Measurements from ENCODE around the gene CD70.
"Not testable (repeated sequence)": the region's sequence is repeated elsewhere in the genome, so short reads cannot be mapped to it uniquely, and the experiment has no call there.

Gene CD70

DNA sequence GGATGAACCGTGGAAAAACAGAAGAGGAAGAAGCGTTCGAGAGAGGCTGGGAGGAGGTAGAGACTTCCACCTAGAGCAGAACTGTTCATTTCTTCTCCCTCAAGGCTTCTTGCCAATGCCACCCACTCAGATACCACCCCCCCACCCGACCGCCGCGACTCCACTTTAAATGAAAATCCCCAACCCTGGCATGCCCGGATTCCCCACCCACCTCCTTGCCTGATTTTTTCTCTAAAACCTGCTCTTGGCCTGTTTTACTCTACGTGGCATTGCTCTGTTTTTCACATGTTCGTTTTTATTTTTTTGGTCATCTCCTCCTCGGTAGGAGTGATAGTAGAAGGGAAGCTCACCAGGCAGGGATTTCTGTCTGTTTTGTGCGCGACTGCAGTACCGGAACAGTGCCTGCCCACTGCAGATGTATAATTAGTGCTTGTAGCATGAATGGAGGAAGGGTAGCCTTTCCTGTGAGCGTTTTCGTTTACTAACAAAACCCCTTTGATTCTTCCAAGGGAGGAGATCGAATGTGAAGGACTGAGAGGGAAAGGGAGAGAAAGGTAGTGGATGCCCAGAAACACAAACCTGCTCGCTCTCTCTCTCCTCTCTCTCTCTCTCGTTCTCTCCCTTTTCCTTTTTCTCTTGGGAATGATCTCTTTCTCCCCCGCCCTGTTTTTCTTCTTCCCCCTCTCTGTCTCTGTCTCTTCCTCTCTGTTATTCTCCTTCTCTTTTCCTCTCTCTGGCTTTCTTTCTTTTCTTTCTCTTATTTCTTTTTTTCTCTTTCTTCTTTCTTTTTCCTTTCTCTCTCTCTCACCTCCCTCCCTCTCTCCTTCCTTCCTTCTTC, 2.2 kb downstream of the CD70 start:
- no peak for DNase-seq (ENCODE audit: low spot score in 2 of 2)
- Histone ChIP-seq H3K9me3 (no peaks in the 10 kb centered on the region), H3K4me3 (peak overlapping the region; percentile 59)

DNA sequence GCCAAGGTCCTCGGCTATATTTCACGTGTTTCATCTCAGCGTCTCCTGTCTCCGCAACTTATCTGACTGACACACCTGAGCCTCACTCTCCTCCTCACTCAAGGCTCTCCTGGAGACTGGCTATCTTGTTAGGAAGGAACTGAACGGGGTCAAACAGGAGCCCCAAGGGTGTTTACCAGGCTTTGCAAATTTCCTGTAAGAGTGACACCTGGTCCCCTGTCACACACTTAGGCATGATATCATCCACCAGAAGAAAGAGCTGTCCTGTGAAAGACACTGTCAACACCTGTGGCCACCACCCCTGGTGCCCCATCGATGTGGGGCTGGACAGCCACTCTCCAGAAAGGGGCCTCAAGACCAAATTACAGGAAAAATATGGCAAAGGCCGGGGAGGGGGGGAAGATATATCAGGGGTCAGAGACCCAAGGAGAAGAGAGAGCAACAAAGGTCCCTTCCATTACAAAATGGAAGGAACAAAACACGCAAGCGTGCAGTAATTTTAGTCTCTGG, 2.9 kb downstream of the CD70 start:
- DNase-seq (ENCODE audit: low spot score in 2 of 2) = no peak
- Histone ChIP-seq H3K27me3 (ENCODE audit: low read depth) (no peaks in the 10 kb centered on the region), H3K4me3 (peak overlapping the region; percentile 59), H3K4me1 (peaks cover 14% of the 10 kb centered on the region), H3K9me3 (no peaks in the 10 kb centered on the region), H3K36me3 (replicated peaks) (peaks cover 11% of the 10 kb centered on the region)
- in situ Hi-C loops (cut with MboI; ENCODE audit: low sequenced_read_pairs) = no loop called here

More for the DNA sequence above, 2.2 kb downstream of the CD70 start:
- no peaks in the 10 kb centered on the region for H3K27me3 ChIP-seq (ENCODE audit: low read depth)
- in situ Hi-C loops (cut with MboI; ENCODE audit: low sequenced_read_pairs) = no loop called here
- H3K36me3 ChIP-seq (replicated peaks) = peaks cover 9% of the 10 kb centered on the region; the same call in 1 of the 2 replicates
- peaks cover 14% of the 10 kb centered on the region for H3K4me1 ChIP-seq

DNA sequence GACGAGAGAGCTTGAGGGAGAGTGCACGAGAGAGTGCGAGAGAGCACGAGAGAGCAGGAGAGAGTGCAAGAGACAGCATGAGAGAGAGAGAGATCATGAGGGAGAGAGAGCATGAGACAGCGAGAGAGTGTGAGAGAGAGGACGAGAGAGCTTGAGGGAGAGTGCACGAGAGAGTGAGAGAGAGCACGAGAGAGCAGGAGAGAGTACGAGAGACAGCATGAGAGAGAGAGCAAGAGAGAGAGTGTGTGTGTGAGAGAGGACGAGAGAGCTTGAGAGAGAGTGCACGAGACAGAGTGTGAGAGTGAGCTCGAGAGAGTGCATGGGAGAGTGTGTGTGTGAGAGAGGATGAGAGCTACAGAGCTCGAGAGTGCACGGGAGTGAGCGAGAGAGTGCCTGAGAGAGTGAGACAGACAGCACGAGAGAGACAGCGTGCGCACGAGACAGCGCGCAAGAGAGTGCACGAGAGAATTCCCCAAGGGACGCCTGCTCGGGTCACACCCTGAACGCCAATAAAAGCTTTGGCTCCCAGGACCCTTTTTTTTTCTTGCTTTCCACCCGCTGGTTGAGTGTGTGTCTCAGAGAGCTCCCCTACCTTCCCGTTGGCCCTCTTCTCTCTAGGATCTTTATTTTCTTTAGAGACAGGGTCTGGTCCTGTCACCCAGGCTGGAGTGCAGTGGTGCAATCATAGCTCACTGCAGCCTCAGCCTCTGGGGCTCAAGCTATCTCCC, 3.7 kb downstream of the CD70 start:
- in situ Hi-C loops (cut with MboI; ENCODE audit: low sequenced_read_pairs) = no loop called here
- Histone ChIP-seq H3K9me3 (no peaks in the 10 kb centered on the region), H3K36me3 (replicated peaks) (peaks cover 13% of the 10 kb centered on the region), H3K4me3 (no peak overlapping the region), H3K4me1 (peaks cover 14% of the 10 kb centered on the region), H3K27me3 (ENCODE audit: low read depth) (no peaks in the 10 kb centered on the region)
- DNase-seq (ENCODE audit: low spot score in 2 of 2) = peak; percentile 46 to 65

DNA sequence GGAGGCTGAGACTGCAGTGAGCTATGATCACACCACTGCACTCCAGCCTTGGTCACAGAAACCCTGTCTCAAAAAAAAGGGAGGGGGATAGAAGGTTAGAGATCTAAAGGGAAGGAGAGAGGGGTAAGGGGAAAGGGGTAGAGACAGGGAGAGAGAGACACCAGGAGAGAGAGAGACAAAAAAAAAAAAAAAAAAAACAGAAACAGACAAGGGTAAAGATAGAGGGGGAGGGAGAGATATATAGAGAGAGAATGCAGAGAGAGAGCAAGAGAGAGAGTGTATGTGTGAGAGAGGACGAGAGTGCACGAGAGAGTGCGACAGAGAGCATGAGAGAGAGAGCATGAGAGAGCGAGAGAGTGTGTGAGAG, 4.2 kb downstream of the CD70 start:
- peaks cover 14% of the 10 kb centered on the region for H3K4me1 ChIP-seq
- no peaks in the 10 kb centered on the region for H3K9me3 ChIP-seq
- in situ Hi-C loops (cut with MboI; ENCODE audit: low sequenced_read_pairs) = no loop called here
- no peaks in the 10 kb centered on the region for H3K27me3 ChIP-seq (ENCODE audit: low read depth)
- no peak overlapping the region for H3K4me3 ChIP-seq
- no peak for DNase-seq (ENCODE audit: low spot score in 2 of 2)
- H3K36me3 ChIP-seq (replicated peaks) = peaks cover 13% of the 10 kb centered on the region

DNA sequence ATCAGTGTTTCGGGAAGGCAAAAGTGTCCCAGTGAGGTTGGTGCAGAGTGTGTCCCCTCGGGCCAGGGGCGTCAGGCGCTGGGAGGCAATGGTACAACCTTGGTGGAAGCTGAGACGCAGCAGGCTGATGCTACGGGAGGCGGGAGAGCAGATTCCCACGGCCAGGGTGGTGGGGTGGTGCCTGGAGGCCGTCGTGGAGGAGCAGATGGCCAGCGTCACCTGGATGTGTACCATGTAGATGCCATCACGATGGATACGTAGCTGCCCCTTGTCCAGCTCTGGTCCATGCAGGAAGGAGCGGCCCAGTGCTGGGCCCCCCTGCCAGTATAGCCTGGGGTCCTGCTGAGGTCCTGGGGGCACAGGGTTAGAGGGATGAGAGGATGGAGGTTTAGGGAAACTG, 4.9 kb downstream of the CD70 start:
- H3K9me3 ChIP-seq = no peaks in the 10 kb centered on the region
- in situ Hi-C loops (cut with MboI; ENCODE audit: low sequenced_read_pairs) = no loop called here
- no peaks in the 10 kb centered on the region for H3K27me3 ChIP-seq (ENCODE audit: low read depth)

DNA sequence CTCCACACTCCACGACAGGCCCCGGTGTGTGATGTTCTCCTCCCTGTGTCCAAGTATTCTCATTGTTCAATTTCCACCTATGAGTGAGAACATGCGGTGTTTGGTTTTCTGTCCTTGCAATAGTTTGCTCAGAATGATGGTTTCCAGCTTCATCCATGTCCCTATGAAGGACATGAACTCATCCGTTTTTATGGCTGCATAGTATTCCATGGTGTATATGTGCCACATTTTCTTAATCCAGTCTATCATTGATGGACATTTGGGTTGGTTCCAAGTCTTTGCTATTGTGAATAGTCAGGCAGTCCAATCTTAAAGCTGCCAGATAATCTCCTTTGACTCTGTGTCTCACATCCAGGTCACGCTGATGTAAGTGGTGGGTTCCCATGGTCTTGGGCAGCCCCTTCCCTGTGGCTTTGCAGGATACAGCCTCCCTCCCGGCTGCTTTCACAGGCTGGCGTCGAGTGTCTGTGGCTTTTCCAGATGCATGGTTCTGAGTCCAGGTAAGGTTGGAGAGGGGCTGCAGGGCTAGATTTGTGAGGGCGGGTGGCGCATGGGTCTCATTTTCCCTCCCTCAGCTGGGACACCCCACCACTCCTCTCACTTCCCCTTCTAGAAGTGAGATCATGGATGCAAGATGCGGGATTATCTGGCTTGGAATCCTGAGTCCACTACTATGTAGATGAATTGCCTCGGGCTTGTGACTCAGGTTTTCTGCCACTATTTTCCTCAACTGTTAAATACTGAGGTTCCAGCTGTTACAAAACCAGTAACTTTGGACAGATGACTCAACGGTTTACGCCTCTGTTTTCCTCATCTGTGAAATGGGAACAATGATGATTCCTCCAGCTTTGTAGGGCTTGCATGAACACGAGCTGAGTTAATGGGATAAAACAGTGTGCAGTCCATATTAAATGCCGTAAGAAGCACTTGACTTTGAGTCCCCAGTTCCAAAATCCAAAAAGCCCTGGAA, 8.2 kb downstream of the CD70 start:
- H3K27me3 ChIP-seq (ENCODE audit: low read depth); H3K4me3 ChIP-seq; H3K9me3 ChIP-seq; H3K4me1 ChIP-seq; in situ Hi-C loops (cut with MboI; ENCODE audit: low sequenced_read_pairs); DNase-seq (ENCODE audit: low spot score in 2 of 2): not testable (repeated sequence)
- peaks cover 13% of the 10 kb centered on the region for H3K36me3 ChIP-seq (replicated peaks)

More for the DNA sequence above, 4.9 kb downstream of the CD70 start:
- Histone ChIP-seq H3K4me3 (no peak overlapping the region), H3K4me1 (peaks cover 14% of the 10 kb centered on the region), H3K36me3 (replicated peaks) (peaks cover 13% of the 10 kb centered on the region)
- DNase-seq (ENCODE audit: low spot score in 2 of 2) = no peak

DNA sequence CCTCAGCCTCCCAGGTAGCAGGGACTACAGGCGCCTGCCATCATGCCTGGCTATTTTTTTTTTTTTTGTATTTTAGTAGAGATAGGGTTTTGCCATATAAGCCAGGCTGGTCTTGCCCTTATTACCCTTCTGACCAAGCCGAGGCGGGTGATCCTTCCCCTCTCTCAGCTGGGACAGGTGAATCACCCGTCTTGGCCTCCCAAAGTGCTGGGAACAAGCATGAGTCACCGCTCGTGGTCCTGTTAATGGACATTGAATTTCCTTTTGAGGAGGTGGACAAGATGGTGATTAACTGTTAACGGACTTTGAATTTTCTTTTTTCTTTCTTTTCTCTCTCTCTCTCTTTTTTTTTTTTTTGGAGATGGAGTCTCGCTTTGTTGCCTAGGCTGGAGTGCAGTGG, 10.6 kb downstream of the CD70 start:
- Histone ChIP-seq H3K9me3 (no peaks in the 10 kb centered on the region; the same call in 1 of the 2 replicates), H3K4me1 (peaks cover 17% of the 10 kb centered on the region), H3K36me3 (replicated peaks) (peaks cover 5% of the 10 kb centered on the region), H3K4me3 (no peak overlapping the region), H3K27me3 (ENCODE audit: low read depth) (no peaks in the 10 kb centered on the region)
- in situ Hi-C loops (cut with MboI; ENCODE audit: low sequenced_read_pairs) = no loop called here
- DNase-seq (ENCODE audit: low spot score in 2 of 2) = no peak

DNA sequence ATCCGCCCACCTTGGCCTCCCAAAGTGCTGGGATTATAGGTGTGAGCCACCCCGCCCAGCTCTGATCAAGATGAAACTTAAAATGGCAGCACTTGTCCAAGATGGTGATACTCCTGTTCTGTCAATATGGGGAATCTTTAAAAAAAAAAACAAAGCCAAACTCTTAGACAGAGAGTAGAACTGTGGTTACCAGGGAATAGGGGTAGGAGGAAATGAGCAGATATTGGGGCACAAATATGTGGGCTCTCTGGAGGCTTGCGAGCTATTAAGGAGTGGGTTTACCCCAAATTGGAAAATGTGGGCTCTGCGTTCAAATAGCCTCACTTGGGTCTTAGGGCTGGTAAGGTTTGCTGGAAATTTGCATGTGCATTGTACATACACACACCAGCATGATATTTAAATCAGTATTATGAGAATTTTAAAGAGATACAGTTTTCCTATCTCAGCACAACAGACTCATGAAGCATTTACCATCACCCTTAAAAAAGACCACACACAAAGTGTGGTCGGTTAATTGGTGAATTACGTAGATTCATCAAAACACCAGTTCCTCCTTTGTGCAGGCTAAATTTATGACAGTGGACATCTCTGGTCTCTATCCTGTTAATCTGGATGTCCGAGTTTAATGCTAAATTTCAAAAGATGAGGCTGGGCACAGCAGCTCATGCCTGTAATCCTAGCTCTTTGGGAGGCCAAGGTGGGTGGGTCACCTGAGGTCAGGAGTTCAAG, 11.3 kb downstream of the CD70 start:
- in situ Hi-C loops (cut with MboI; ENCODE audit: low sequenced_read_pairs) = no loop called here
- Histone ChIP-seq H3K36me3 (replicated peaks) (peaks cover 5% of the 10 kb centered on the region), H3K4me1 (peaks cover 17% of the 10 kb centered on the region), H3K9me3 (no peaks in the 10 kb centered on the region; the same call in 1 of the 2 replicates), H3K4me3 (no peak overlapping the region), H3K27me3 (ENCODE audit: low read depth) (no peaks in the 10 kb centered on the region)
- DNase-seq (ENCODE audit: low spot score in 2 of 2) = no peak

DNA sequence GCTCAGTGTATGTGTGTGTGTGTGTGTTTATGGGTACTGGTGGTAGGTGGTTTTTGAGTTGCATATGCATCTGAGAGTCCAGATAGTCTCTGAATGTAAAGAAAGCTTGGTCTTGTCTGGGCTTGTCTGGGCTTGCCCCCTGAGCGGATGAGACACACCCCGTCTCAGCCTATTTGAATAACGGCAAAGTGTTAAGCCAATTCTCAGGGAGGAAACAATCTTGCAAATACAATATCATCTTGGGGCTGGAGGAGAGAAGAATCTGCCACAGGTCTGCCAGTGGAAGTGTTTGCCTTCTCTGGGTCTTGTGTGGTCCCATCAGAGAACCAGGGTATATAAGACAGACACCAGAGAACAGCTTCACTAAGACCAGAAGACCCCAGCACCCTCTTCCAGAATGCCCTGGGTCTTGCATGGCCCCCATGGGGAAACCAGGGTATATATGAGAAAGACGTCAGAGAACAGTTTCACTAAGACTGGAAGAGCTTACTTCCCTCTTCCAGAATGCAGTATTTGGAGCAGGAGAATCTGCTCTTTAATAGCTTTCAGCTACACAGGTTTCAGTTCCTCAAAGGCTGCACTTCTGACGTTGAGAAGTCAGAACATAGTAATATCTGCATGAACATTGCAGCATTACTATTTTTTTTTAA, 13.3 kb downstream of the CD70 start:
- Histone ChIP-seq H3K27me3 (ENCODE audit: low read depth) (no peaks in the 10 kb centered on the region), H3K4me3 (no peak overlapping the region), H3K9me3 (no peaks in the 10 kb centered on the region; the same call in 1 of the 2 replicates), H3K36me3 (replicated peaks) (no peaks in the 10 kb centered on the region), H3K4me1 (peaks cover 17% of the 10 kb centered on the region)
- in situ Hi-C loops (cut with MboI; ENCODE audit: low sequenced_read_pairs) = no loop called here
- peak; percentile 87 to 89 for DNase-seq (ENCODE audit: low spot score in 2 of 2)

DNA sequence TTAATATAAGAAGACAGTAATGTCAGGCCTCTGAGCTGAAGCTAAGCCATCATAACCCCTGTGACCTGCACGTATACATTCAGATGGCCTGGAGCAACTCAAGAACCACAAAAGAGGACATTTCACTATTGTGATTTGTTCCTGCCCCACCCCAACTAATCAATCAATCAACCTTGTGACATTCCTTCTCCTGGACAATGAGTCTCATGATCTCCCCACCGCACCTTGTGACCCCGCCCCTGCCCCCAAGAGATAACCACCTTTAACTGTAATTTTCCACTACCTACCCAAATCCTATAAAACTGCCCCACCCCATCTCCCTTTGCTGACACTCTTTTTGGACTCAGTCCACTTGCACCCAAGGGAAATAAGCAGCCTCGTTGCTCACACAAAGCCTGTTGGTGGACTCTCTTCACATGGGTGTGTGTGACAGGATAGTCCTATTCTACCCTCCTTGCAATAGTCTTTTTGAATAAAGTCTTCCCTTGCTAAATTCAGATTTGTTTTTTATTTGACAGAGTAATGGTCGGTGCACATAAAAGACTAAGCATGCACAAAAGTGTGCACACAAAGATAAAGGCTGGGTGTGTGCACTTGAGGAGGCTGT, 14.0 kb downstream of the CD70 start:
- Histone ChIP-seq H3K36me3 (replicated peaks) (no peaks in the 10 kb centered on the region), H3K4me3 (no peak overlapping the region), H3K27me3 (ENCODE audit: low read depth) (no peaks in the 10 kb centered on the region; the same call in 1 of the 2 replicates), H3K9me3 (no peaks in the 10 kb centered on the region; the same call in 1 of the 2 replicates), H3K4me1 (peaks cover 17% of the 10 kb centered on the region)
- in situ Hi-C loops (cut with MboI; ENCODE audit: low sequenced_read_pairs) = no loop called here
- DNase-seq (ENCODE audit: low spot score in 2 of 2) = peak; percentile 59 to 80

DNA sequence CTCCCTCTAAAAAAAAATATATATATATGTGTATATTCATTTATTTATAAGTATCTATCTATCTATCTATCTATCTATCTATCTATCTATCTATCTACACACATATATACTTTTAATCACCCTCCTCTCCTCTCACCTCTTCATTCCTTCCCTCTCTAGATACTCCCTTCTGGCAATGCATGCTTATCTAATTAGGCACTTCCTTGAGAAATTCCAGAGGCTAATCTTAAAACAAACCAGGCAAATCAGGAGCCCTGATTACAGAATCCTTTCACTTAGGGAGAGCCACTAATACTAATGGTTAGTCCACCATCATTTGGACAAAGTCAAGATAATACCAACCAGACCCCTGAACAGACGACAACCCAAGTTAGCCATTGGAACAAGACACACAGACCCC, 17.6 kb downstream of the CD70 start:
- peaks cover 17% of the 10 kb centered on the region for H3K4me1 ChIP-seq
- no peaks in the 10 kb centered on the region; the same call in none of the 2 replicates for H3K27me3 ChIP-seq (ENCODE audit: low read depth)
- H3K9me3 ChIP-seq = peaks cover 8% of the 10 kb centered on the region
- no peak for DNase-seq (ENCODE audit: low spot score in 2 of 2)
- in situ Hi-C loops (cut with MboI; ENCODE audit: low sequenced_read_pairs) = no loop called here
- H3K36me3 ChIP-seq (replicated peaks) = no peaks in the 10 kb centered on the region
- H3K4me3 ChIP-seq = no peak overlapping the region

DNA sequence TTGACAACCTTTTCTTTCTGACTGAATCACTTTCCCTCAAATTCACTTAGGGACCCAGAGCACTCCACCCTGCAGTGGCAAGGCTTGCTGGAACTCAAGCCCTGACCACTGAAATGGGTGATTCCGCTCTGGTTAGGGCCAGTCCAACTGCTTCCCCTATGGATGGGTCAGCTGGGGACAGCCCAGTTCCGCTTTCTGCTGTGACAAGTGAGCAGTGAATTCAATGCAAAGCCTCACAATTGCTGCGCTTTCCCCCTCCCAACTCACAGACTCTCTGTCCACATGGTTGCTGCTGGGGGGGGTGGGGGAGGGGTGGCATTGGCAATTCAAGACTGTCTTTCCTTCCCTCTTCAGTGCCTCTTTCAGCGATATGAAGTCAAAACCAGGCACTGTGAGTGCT, 18.7 kb downstream of the CD70 start:
- in situ Hi-C loops (cut with MboI; ENCODE audit: low sequenced_read_pairs) = no loop called here
- Histone ChIP-seq H3K27me3 (ENCODE audit: low read depth) (no peaks in the 10 kb centered on the region; the same call in none of the 2 replicates), H3K4me1 (peaks cover 10% of the 10 kb centered on the region), H3K36me3 (replicated peaks) (no peaks in the 10 kb centered on the region), H3K4me3 (no peak overlapping the region), H3K9me3 (peaks cover 8% of the 10 kb centered on the region)
- DNase-seq (ENCODE audit: low spot score in 2 of 2) = no peak

All from HAP-1 (cell line).